ENCODE results near the gene LRRC23. TPM values are rescaled to one million over a fixed set of nuclear protein-coding genes. Genes with fewer than 3 reads are reported as not detected.

The LRRC23 gene
- polyA plus RNA-seq, 1 donor (not counting 4 experiments of a cell fraction or from before 2014, with no cell fraction given) = 7.1 TPM

DNA sequence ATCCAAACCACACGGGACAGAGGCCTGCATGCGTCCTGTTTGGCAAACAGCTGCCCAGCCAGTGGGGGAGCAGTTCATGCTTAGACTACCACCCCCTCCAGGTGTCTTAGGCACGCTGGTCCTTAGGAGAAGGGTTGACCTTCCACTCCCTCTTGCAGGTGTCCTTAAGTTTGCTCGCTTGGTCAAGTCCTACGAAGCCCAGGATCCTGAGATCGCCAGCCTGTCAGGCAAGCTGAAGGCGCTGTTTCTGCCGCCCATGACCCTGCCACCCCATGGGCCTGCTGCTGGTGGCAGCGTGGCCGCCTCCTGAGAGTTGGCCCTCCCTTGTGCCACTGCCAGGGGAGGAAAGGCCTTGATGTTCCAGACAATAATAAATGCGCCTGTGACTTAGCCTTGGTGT lies 41.0 kb downstream of the LRRC23 start:
- Histone ChIP-seq H3K9me1 (ENCODE audit: control insufficient read depth, extremely low read depth, insufficient read depth, low read length) (no peaks in the 10 kb centered on the region), H3K36me3 (ENCODE audit: control insufficient read depth in 2 of 2, extremely low read depth in 1 of 2, insufficient read depth in 2 of 2, low read length in 2 of 2) (peaks cover 5 to 10% of the 10 kb centered on the region in 2 experiments), H3K4me2 (ENCODE audit: control insufficient read depth, extremely low read depth, insufficient read depth, low read depth, low read length) (peak overlapping the region; percentile 95), H4K20me1 (ENCODE audit: control insufficient read depth, extremely low read depth, insufficient read depth, low read length) (no peaks in the 10 kb centered on the region), H2AFZ (ENCODE audit: control insufficient read depth, low read length) (peak overlapping the region; percentile 45), H3K4me1 (ENCODE audit: control insufficient read depth, extremely low read depth, insufficient read depth, low read length) (peaks cover 27% of the 10 kb centered on the region), H3K27ac (ENCODE audit: control insufficient read depth, insufficient read depth, low read length) (peak overlapping the region; percentile 66), H3K9ac (ENCODE audit: control insufficient read depth, extremely low read depth, insufficient read depth, low read length) (peak overlapping the region; percentile 67), H3K79me2 (ENCODE audit: control insufficient read depth, insufficient read depth, low read length) (peaks cover 6% of the 10 kb centered on the region), H3K9me3 (ENCODE audit: control insufficient read depth, low read depth, low read length) (no peaks in the 10 kb centered on the region), H3K4me3 (ENCODE audit: control insufficient read depth in 2 of 3, extremely low read depth in 1 of 3, insufficient read depth in 2 of 3, low read depth in 1 of 3, low read length in 3 of 3) (peak overlapping the region; percentile 28 to 64 (median 64)), H3K27me3 (ENCODE audit: control insufficient read depth, extremely low read depth, insufficient read depth, low read length) (no peaks in the 10 kb centered on the region)
- FAIRE-seq (no peak), DNase-seq (ENCODE audit: low read depth, low spot score) (no peak)
- dilution Hi-C loops (cut with MboI; ENCODE audit: extremely low pct_ligation_motif_present, low sequenced_read_pairs) = no loop called here
- no peak for TF ChIP-seq EZH2 (IDR thresholded peaks at IDR 0.05; ENCODE audit: low read length)
- TF ChIP-seq, protein P1, sequence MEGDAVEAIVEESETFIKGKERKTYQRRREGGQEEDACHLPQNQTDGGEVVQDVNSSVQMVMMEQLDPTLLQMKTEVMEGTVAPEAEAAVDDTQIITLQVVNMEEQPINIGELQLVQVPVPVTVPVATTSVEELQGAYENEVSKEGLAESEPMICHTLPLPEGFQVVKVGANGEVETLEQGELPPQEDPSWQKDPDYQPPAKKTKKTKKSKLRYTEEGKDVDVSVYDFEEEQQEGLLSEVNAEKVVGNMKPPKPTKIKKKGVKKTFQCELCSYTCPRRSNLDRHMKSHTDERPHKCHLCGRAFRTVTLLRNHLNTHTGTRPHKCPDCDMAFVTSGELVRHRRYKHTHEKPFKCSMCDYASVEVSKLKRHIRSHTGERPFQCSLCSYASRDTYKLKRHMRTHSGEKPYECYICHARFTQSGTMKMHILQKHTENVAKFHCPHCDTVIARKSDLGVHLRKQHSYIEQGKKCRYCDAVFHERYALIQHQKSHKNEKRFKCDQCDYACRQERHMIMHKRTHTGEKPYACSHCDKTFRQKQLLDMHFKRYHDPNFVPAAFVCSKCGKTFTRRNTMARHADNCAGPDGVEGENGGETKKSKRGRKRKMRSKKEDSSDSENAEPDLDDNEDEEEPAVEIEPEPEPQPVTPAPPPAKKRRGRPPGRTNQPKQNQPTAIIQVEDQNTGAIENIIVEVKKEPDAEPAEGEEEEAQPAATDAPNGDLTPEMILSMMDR (optimal IDR thresholded peaks at IDR 0.05 in 1 of 3, IDR thresholded peaks at IDR 0.05 in 1 of 3, conservative IDR thresholded peaks at IDR 0.05 in 1 of 3; ENCODE audit: extremely low read depth in 1 of 3, insufficient read depth in 2 of 3, low read length in 3 of 3) = no peak

DNA sequence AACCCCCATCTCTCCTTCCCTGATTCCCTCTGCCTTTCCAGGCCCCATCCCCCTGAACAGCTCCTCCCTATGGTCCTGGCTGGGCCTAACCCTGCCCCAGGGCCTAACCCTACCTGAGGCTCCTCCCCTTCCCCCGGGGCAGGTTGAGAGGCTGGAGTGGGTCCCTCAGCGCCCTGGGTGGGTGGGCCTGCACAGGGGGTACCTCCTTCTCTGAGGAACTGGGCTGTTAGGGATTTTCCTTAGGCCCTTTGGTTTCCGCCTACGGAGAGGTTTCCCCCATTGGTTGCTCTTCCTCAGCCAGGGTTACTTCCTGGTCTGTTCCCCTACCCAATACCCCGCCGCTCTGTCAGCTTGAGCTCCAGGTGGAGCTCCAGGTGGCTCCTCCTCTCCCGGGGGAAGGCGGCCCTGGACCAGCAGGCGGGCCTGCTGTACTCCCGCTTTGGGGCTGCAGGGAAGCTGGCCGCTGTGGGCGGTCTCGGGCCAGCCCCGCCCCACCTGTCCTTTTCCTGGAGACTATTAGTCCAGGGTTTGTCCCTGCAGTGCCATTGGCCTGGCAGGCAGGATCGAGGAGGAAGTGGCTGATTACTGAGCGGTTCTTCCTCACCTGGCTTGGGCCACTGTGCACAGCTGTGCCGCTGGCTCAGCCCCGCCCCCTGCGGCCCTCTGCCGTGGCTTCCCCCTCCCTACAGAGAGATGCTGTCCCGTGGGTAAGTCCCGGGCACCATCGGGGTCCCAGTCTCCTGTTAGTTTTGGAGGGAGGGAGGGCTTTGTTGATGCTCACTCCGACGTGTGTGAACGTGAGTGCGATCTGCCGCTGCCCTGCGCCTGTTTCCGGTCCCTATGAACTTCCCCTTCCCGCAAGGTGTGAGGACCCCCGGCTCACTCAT lies 41.7 kb downstream of the LRRC23 start:
- no peaks in the 10 kb centered on the region for H3K9me1 ChIP-seq (ENCODE audit: control insufficient read depth, extremely low read depth, insufficient read depth, low read length)
- peak overlapping the region; percentile 45 for H2AFZ ChIP-seq (ENCODE audit: control insufficient read depth, low read length)
- DNase-seq (ENCODE audit: low read depth, low spot score) (no peak), FAIRE-seq (peak; percentile 66)
- H3K4me3 ChIP-seq (ENCODE audit: control insufficient read depth in 2 of 3, extremely low read depth in 1 of 3, insufficient read depth in 2 of 3, low read depth in 1 of 3, low read length in 3 of 3) = peak overlapping the region; percentile 55 to 64 (median 64)
- H3K4me1 ChIP-seq (ENCODE audit: control insufficient read depth, extremely low read depth, insufficient read depth, low read length) = peaks cover 27% of the 10 kb centered on the region
- peak overlapping the region; percentile 66 for H3K27ac ChIP-seq (ENCODE audit: control insufficient read depth, insufficient read depth, low read length)
- no peak for TF ChIP-seq EZH2 (IDR thresholded peaks at IDR 0.05; ENCODE audit: low read length)
- TF ChIP-seq, protein P1 (optimal IDR thresholded peaks at IDR 0.05 in 1 of 3, IDR thresholded peaks at IDR 0.05 in 1 of 3, conservative IDR thresholded peaks at IDR 0.05 in 1 of 3; ENCODE audit: extremely low read depth in 1 of 3, insufficient read depth in 2 of 3, low read length in 3 of 3) = no peak
- H3K4me2 ChIP-seq (ENCODE audit: control insufficient read depth, extremely low read depth, insufficient read depth, low read depth, low read length) = peak overlapping the region; percentile 95
- H4K20me1 ChIP-seq (ENCODE audit: control insufficient read depth, extremely low read depth, insufficient read depth, low read length) = no peaks in the 10 kb centered on the region
- peaks cover 4 to 6% of the 10 kb centered on the region in 2 experiments for H3K36me3 ChIP-seq (ENCODE audit: control insufficient read depth in 2 of 2, extremely low read depth in 1 of 2, insufficient read depth in 2 of 2, low read length in 2 of 2)
- H3K9me3 ChIP-seq (ENCODE audit: control insufficient read depth, low read depth, low read length) = no peaks in the 10 kb centered on the region
- peak overlapping the region; percentile 67 for H3K9ac ChIP-seq (ENCODE audit: control insufficient read depth, extremely low read depth, insufficient read depth, low read length)
- H3K79me2 ChIP-seq (ENCODE audit: control insufficient read depth, insufficient read depth, low read length) = peaks cover 6% of the 10 kb centered on the region
- H3K27me3 ChIP-seq (ENCODE audit: control insufficient read depth, extremely low read depth, insufficient read depth, low read length) = no peaks in the 10 kb centered on the region
- dilution Hi-C loops (cut with MboI; ENCODE audit: extremely low pct_ligation_motif_present, low sequenced_read_pairs) = no loop called here
